GM23248 (cell line): ENCODE measurements around the gene UBE4A. TPM values are rescaled to one million over a fixed set of nuclear protein-coding genes. Genes with fewer than 3 reads are reported as not detected.
A peak's percentile ranks its signal among the peaks of the same experiment; 100 is the strongest.

Source experiments
- DNase-seq: peaks from one replicate; pipeline ENCODE4 v3.0.0-alpha.2; 2015
- H2AFZ ChIP-seq: fragments of 200-600 bp; sonication (generic); 2 replicates; pipeline ENCODE4 v1.6.1; 2016; ENCODE audit warnings: antibody characterized with exemption
- H3F3A ChIP-seq: fragments of 200-600 bp; sonication (generic); 2 replicates; pipeline ENCODE4 v1.6.1; 2016; ENCODE audit warnings: mild to moderate bottlenecking, antibody characterized with exemption, mixed run types; ENCODE audit not compliant: insufficient read depth
- H3K27ac ChIP-seq: fragments of 200-600 bp; sonication (generic); 2 replicates; pipeline ENCODE4 v1.5.1; 2016; ENCODE audit warnings: mild to moderate bottlenecking
- H3K27me3 ChIP-seq: fragments of 200-600 bp; sonication (generic); replicated peaks from 2 replicates; pipeline ENCODE4 v1.6.1; 2016; ENCODE audit warnings: mild to moderate bottlenecking; ENCODE audit not compliant: insufficient read depth
- H3K36me3 ChIP-seq: fragments of 200-600 bp; sonication (generic); 2 replicates; pipeline ENCODE4 v1.6.1; 2016; ENCODE audit warnings: low read depth, mild to moderate bottlenecking
- H3K4me1 ChIP-seq: fragments of 200-600 bp; sonication (generic); 2 replicates; pipeline ENCODE4 v1.6.1; 2016; ENCODE audit warnings: mild to moderate bottlenecking; ENCODE audit not compliant: insufficient read depth
- H3K4me2 ChIP-seq: fragments of 200-600 bp; sonication (generic); one replicate; pipeline ENCODE4 v1.6.1; 2016; ENCODE audit warnings: mild to moderate bottlenecking; ENCODE audit not compliant: unreplicated experiment
- H3K4me3 ChIP-seq: fragments of 200-600 bp; sonication (generic); 2 replicates; pipeline ENCODE4 v1.5.1; 2016; ENCODE audit warnings: mild to moderate bottlenecking
- H3K79me2 ChIP-seq: fragments of 200-600 bp; sonication (generic); 2 replicates; pipeline ENCODE4 v1.6.1; 2016; ENCODE audit warnings: mild to moderate bottlenecking; ENCODE audit not compliant: insufficient read depth
- H3K9ac ChIP-seq: fragments of 200-600 bp; sonication (generic); 2 replicates; pipeline ENCODE4 v1.6.1; 2016; ENCODE audit warnings: mild to moderate bottlenecking
- H3K9me2 ChIP-seq: fragments of 200-600 bp; sonication (generic); 2 replicates; pipeline ENCODE4 v1.6.1; 2016; ENCODE audit warnings: mixed run types, mild to moderate bottlenecking, moderate library complexity; ENCODE audit not compliant: insufficient read depth
- H3K9me3 ChIP-seq: fragments of 200-600 bp; sonication (generic); one replicate; pipeline ENCODE4 v1.6.1; 2017; ENCODE audit warnings: low read depth
- H4K20me1 ChIP-seq: fragments of 200-600 bp; sonication (generic); 2 replicates; pipeline ENCODE4 v1.6.0; 2016; ENCODE audit not compliant: insufficient read depth
- EZH2 ChIP-seq: fragments of 200-600 bp; sonication (generic); IDR thresholded peaks from 2 replicates; pipeline ENCODE4 v1.6.1; 2018; ENCODE audit warnings: antibody characterized with exemption, mild to moderate bottlenecking; ENCODE audit not compliant: insufficient read depth, poor library complexity, severe bottlenecking
- EZH2phosphoT487 ChIP-seq: fragments of 200-600 bp; sonication (generic); IDR thresholded peaks from 2 replicates; pipeline ENCODE4 v1.6.1; 2018; ENCODE audit warnings: antibody characterized with exemption, moderate library complexity, mild to moderate bottlenecking, low read depth; ENCODE audit not compliant: insufficient read depth
- WGBS, 2 experiments: methylation state at CpG; one replicate each; pipeline ENCODE4 v1.1.6; 2015 to 2017; ENCODE audit warnings: low lambda C conversion rate in 2 of 2, low coverage in 1 of 2; ENCODE audit errors: missing lambda C conversion rate in 2 of 2; 5-methylcytosine and 5-hydroxymethylcytosine counted together
- in situ Hi-C: fragments of 300-500 bp; cut with MboI; formaldehyde crosslinking; loops from 2 replicates; pipeline ENCODE4 v1.15.0; 2020
- polyA plus RNA-seq: library from polyadenylated mRNA; unstranded; fragments of >200 nt; fragmentation: Nextera tagmentation; extraction: Ambion mirVana; gene quantifications from 2 replicates; pipeline ENCODE4 v1.2.1, GENCODE V29; 2016
- total RNA-seq: library from RNA; depleted of rRNA; stranded (reverse); fragments of >200 nt; shearing (Covaris generic); gene quantifications from 2 replicates; pipeline ENCODE4 v1.2.3, GENCODE V29; 2014

The UBE4A gene
- total and polyA plus RNA-seq, 2 experiments from 2014 or later, result 25.4 to 50.6 TPM

DNA sequence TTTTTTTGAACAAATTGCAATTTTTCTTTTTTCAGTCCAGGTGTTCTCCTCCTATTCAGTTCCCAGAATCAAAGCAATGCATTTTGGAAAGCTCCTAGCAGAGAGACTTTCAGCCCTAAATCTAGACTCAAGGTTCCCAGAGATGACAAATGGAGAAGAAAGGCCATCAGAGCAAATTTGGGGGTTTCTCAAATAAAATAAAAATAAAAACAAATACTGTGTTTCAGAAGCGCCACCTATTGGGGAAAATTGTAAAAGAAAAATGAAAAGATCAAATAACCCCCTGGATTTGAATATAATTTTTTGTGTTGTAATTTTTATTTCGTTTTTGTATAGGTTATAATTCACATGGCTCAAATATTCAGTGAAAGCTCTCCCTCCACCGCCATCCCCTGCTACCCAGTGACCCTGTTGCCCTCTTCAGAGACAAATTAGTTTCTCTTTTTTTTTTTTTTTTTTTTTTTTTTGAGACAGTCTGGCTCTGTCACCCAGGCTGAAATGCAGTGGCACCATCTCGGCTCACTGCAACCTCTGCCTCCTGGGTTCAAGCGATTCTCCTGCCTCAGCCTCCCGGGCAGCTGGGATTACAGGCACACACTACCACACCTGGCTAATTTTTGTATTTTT, 6.2 kb upstream of the UBE4A start:
- DNase-seq, result peak; percentile 45
- no peak for TF ChIP-seq EZH2phosphoT487
- in situ Hi-C loops, result no loop called here

DNA sequence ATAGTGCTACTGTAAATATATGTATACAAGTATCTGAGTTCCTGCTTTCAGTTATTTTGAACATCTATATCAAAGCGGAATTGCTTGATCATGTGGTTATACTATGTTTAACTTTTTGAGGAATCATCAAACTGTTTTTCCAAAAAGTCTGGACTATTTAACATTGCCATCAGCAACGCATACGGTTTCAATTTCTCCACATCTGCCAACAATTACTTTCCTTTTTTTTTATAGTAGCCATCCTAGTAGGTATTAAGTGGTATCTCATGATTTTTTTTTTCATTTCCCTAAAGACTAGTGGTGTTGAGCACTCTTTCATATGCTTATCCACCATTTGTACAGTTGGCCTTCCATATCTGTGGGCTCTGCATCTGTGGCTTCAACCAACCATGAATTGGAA, 1.3 kb upstream of the UBE4A start:
- in situ Hi-C loops, result no loop called here
- Histone ChIP-seq H3K36me3 (no peaks in the 10 kb centered on the region), H3K27me3 (no peaks in the 10 kb centered on the region), H3K4me1 (peaks cover 15% of the 10 kb centered on the region), H3K9ac (no peak overlapping the region), H3K4me2 (no peak overlapping the region), H3K9me2 (no peaks in the 10 kb centered on the region), H3K27ac (no peak overlapping the region), H3K4me3 (no peak overlapping the region), H4K20me1 (no peaks in the 10 kb centered on the region), H3F3A (peaks cover 23% of the 10 kb centered on the region), H2AFZ (peak overlapping the region; percentile 99), H3K79me2 (peaks cover 35% of the 10 kb centered on the region), H3K9me3 (no peaks in the 10 kb centered on the region)
- TF ChIP-seq EZH2 (no peak), EZH2phosphoT487 (no peak)
- DNase-seq, result peak; percentile 23
- 8 to 11% methylated on average over 3 of the region's 3 CpGs for WGBS, 2 experiments

More for the DNA sequence above, 6.2 kb upstream of the UBE4A start:
- Histone ChIP-seq H3K36me3 (no peaks in the 10 kb centered on the region), H3K27ac (no peak overlapping the region), H3K4me3 (no peak overlapping the region), H3K79me2 (no peaks in the 10 kb centered on the region), H3F3A (peaks cover 6% of the 10 kb centered on the region; the same call in 1 of the 2 replicates), H3K9ac (no peak overlapping the region), H3K9me2 (no peaks in the 10 kb centered on the region), H2AFZ (no peak overlapping the region), H3K4me2 (no peak overlapping the region), H3K9me3 (no peaks in the 10 kb centered on the region), H4K20me1 (no peaks in the 10 kb centered on the region), H3K27me3 (peaks cover 30% of the 10 kb centered on the region), H3K4me1 (no peaks in the 10 kb centered on the region)
- 0 to 4% methylated on average over 4 to 6 of the region's 6 CpGs for WGBS, 2 experiments

DNA sequence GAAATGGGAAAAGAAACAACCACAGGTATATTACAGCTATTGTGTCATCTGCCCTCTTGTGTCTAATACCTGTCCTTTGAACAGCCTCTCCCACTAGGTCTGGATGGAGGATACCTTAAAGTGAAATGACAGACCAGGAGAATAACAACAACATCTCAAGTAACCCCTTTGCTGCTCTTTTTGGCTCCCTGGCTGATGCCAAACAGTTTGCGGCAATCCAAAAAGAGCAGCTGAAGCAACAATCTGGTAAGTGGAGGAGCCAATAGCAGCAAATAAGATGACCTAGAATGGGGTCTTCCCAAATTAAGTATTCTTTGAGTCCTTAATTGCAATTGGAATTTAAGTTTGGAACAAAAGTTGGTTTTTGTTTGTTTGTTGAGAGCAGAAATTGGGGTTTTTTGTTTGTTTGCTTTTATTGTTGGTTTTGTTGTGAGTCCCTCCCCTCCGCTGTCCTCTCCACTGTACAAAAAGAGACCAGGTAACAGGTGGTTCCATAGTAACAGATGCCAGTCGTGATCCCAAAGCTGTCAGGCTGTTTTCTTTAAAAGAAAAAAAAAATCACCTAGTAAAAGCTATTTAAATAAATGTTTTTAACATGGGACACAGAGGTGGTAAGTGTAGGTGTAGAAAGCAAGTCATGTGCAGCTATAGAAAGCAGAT, 5.7 kb downstream of the UBE4A start:
- H3K36me3 ChIP-seq, result peaks cover 33% of the 10 kb centered on the region
- H3K79me2 ChIP-seq, result peaks cover 56% of the 10 kb centered on the region
- H3K27ac ChIP-seq, result no peak overlapping the region
- no peaks in the 10 kb centered on the region for H4K20me1 ChIP-seq
- H3K4me2 ChIP-seq, result no peak overlapping the region
- DNase-seq, result no peak
- H3K9ac ChIP-seq, result no peak overlapping the region
- H3K27me3 ChIP-seq, result no peaks in the 10 kb centered on the region
- H3K4me3 ChIP-seq, result no peak overlapping the region
- H3K4me1 ChIP-seq, result peaks cover 7% of the 10 kb centered on the region
- H2AFZ ChIP-seq, result no peak overlapping the region
- H3K9me2 ChIP-seq, result no peaks in the 10 kb centered on the region
- WGBS, 2 experiments, result 96 to 98% methylated on average over 3 of the region's 3 CpGs
- no peaks in the 10 kb centered on the region for H3K9me3 ChIP-seq
- TF ChIP-seq EZH2phosphoT487 (no peak), EZH2 (no peak)
- in situ Hi-C loops, result no loop called here
- 0 out of 2 replicates have a peak, but pooled peaks cover 1% of the 10 kb centered on the region for H3F3A ChIP-seq

DNA sequence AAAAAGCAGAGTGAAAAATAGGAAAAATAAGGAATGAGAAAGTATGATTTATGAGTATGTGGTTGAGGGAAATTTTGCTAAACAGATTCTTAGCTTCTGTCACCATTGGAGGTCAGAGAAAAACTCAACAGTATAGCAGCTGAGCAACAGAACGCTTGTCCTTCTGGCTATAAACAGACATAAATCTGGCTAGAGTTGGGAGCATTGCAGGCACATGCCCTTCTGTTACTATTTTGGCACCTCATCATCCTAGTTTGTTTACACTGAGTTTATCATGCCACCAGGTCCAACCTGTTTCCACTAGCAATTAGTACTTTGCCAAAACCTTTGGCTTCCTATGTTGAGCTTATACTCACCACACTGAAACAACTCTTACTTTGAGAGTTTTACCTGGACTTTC, 6.9 kb downstream of the UBE4A start:
- Histone ChIP-seq H3F3A (no peaks in the 10 kb centered on the region), H3K9ac (no peak overlapping the region), H3K4me3 (no peak overlapping the region), H3K4me1 (no peaks in the 10 kb centered on the region), H3K9me2 (no peaks in the 10 kb centered on the region), H3K4me2 (no peak overlapping the region), H3K79me2 (peaks cover 44% of the 10 kb centered on the region), H4K20me1 (no peaks in the 10 kb centered on the region), H2AFZ (no peak overlapping the region), H3K27me3 (no peaks in the 10 kb centered on the region), H3K9me3 (no peaks in the 10 kb centered on the region), H3K27ac (no peak overlapping the region), H3K36me3 (peaks cover 45% of the 10 kb centered on the region)
- no peak for DNase-seq
- 44 to 82% methylated on average over 1 of the region's 1 CpG for WGBS, 2 experiments
- in situ Hi-C loops, result no loop called here
- TF ChIP-seq EZH2phosphoT487 (no peak), EZH2 (no peak)
